IMR-90 (cell line): ENCODE measurements around the gene CD151. TPM values are rescaled to one million over a fixed set of nuclear protein-coding genes. Genes with fewer than 3 reads are reported as not detected.

ENCODE experiments used
- ATAC-seq: fragments of 200-7000 bp; cut with Tn5 transposase; 2 replicates; pipeline ENCODE4 v1.9.1; 2020; ENCODE audit warnings: low read depth, mild to moderate bottlenecking, moderate library complexity
- BruUV-seq: library from RNA; stranded (reverse); fragments of 400-500 nt; replicated peaks from 2 replicates; lab custom pipeline; 2021; lab: Mats Ljungman, UMichigan
- CTCF ChIA-PET: fragments of 300-600 bp; formaldehyde crosslinking; extraction: SDS; loops from one replicate; lab custom pipeline; 2021; ENCODE audit warnings: antibody characterized with exemption; lab: Yijun Ruan, JAX
- POLR2A ChIA-PET: fragments of 300-600 bp; sonication (Branson Sonifier 250); formaldehyde crosslinking; loops from one replicate; lab custom pipeline; 2022; ENCODE audit warnings: antibody characterized with exemption; ENCODE audit not compliant: unreplicated experiment; lab: Charles Lee
- DNase-seq: peaks from one replicate; pipeline ENCODE4 v3.0.0; 2013
- H2AFZ ChIP-seq: replicated peaks from 2 replicates; pipeline ENCODE3; 2013; ENCODE audit warnings: low read length, mild to moderate bottlenecking; ENCODE audit not compliant: poor library complexity
- H2AK5ac ChIP-seq: 2 replicates; pipeline ENCODE4 v1.6.1; 2013; ENCODE audit warnings: low read depth, low read length, inconsistent platforms
- H2AK9ac ChIP-seq: replicated peaks from 2 replicates; pipeline ENCODE3; 2013; ENCODE audit warnings: mild to moderate bottlenecking, low read depth, low read length, moderate library complexity; ENCODE audit not compliant: poor library complexity
- H2BK120ac ChIP-seq: 2 replicates; pipeline ENCODE4 v1.6.1; 2013; ENCODE audit warnings: low read depth, low read length, inconsistent platforms
- H2BK15ac ChIP-seq: 3 replicates; pipeline ENCODE4 v1.6.1; 2013; ENCODE audit warnings: low read depth, low read length, inconsistent platforms
- H2BK20ac ChIP-seq: 2 replicates; pipeline ENCODE4 v1.6.1; 2013; ENCODE audit warnings: low read depth, mild to moderate bottlenecking, inconsistent platforms, low read length, moderate library complexity
- H2BK5ac ChIP-seq: 2 replicates; pipeline ENCODE4 v1.6.1; 2013; ENCODE audit warnings: mild to moderate bottlenecking, low read depth, low read length, inconsistent platforms; ENCODE audit not compliant: poor library complexity, severe bottlenecking
- H3K14ac ChIP-seq: replicated peaks from 2 replicates; pipeline ENCODE4 v1.6.1; 2013; ENCODE audit warnings: low read depth, low read length, inconsistent platforms
- H3K18ac ChIP-seq: 2 replicates; pipeline ENCODE4 v1.6.1; 2013; ENCODE audit warnings: low read depth, low read length, control low read depth
- H3K23ac ChIP-seq: 2 replicates; pipeline ENCODE4 v1.6.1; 2013; ENCODE audit warnings: low read depth, low read length, inconsistent platforms
- H3K27ac ChIP-seq: 2 replicates; pipeline ENCODE4 v1.5.1; 2013; ENCODE audit warnings: mild to moderate bottlenecking, control low read depth, low read length; ENCODE audit not compliant: insufficient read depth
- H3K27me3 ChIP-seq: 2 replicates; pipeline ENCODE4 v1.6.1; 2013; ENCODE audit warnings: low read length; ENCODE audit not compliant: control insufficient read depth, insufficient read depth
- H3K36me3 ChIP-seq: 2 replicates; pipeline ENCODE4 v1.6.1; 2013; ENCODE audit warnings: low read length, mixed read lengths; ENCODE audit not compliant: control insufficient read depth, insufficient read depth
- H3K4ac ChIP-seq: 2 replicates; pipeline ENCODE4 v1.6.1; 2013; ENCODE audit warnings: low read depth, low read length, inconsistent platforms
- H3K4me1 ChIP-seq: 2 replicates; pipeline ENCODE4 v1.6.1; 2013; ENCODE audit warnings: low read length, mixed read lengths; ENCODE audit not compliant: control insufficient read depth, insufficient read depth
- H3K4me2 ChIP-seq: 2 replicates; pipeline ENCODE4 v1.6.1; 2013; ENCODE audit warnings: low read depth, mild to moderate bottlenecking, control low read depth, low read length, moderate library complexity
- H3K4me3 ChIP-seq: 2 replicates; pipeline ENCODE4 v1.5.1; 2013; ENCODE audit warnings: low read depth, mild to moderate bottlenecking, control low read depth, low read length, moderate library complexity; ENCODE audit not compliant: insufficient read depth
- H3K56ac ChIP-seq: 2 replicates; pipeline ENCODE4 v1.6.1; 2013; ENCODE audit warnings: low read length, inconsistent platforms; ENCODE audit not compliant: insufficient read depth; ENCODE audit errors: extremely low read depth
- H3K79me1 ChIP-seq, 2 experiments: 2 replicates each; pipeline ENCODE4 v1.6.1; 2013; ENCODE audit warnings: low read length in 2 of 2, inconsistent platforms in 1 of 2, low read depth in 1 of 2
- H3K9ac ChIP-seq: 2 replicates; pipeline ENCODE4 v1.6.1; 2013; ENCODE audit warnings: low read depth, low read length, control low read depth
- H3K9me1 ChIP-seq: 2 replicates; pipeline ENCODE4 v1.6.1; 2013; ENCODE audit warnings: low read length, inconsistent platforms; ENCODE audit not compliant: insufficient read depth
- H3K9me3 ChIP-seq: 2 replicates; pipeline ENCODE4 v1.6.1; 2013; ENCODE audit warnings: low read length; ENCODE audit not compliant: control insufficient read depth, insufficient read depth
- H4K20me1 ChIP-seq: 2 replicates; pipeline ENCODE4 v1.6.1; 2013; ENCODE audit warnings: low read length, inconsistent platforms; ENCODE audit not compliant: insufficient read depth
- H4K5ac ChIP-seq: 2 replicates; pipeline ENCODE4 v1.6.1; 2013; ENCODE audit warnings: mild to moderate bottlenecking, low read depth, low read length, control low read depth
- H4K8ac ChIP-seq, 2 experiments: 2 replicates each; pipeline ENCODE4 v1.6.1; 2013; ENCODE audit warnings: low read depth in 2 of 2, low read length in 2 of 2, control low read depth in 1 of 2, inconsistent platforms in 1 of 2
- H4K91ac ChIP-seq: 2 replicates; pipeline ENCODE4 v1.6.1; 2013; ENCODE audit warnings: low read depth, low read length, inconsistent platforms; ENCODE audit not compliant: insufficient read depth
- BHLHE40 ChIP-seq: fragments of 150-350 bp; IDR thresholded peaks from 2 replicates; pipeline ENCODE4 v1.6.1; 2016; ENCODE audit warnings: mild to moderate bottlenecking, low read depth, low read length
- CEBPB ChIP-seq: IDR thresholded peaks from 2 replicates; pipeline ENCODE4 v1.6.1; 2012; ENCODE audit warnings: low read depth, low read length, improper control_type of control experiment
- CHD1 ChIP-seq: IDR thresholded peaks from 2 replicates; pipeline ENCODE4 v1.6.1; 2012; ENCODE audit warnings: low read depth, low read length, improper control_type of control experiment
- FOS ChIP-seq: fragments of 150-350 bp; IDR thresholded peaks from 2 replicates; pipeline ENCODE4 v1.6.1; 2016; ENCODE audit warnings: low read depth, low read length
- MAFK ChIP-seq: IDR thresholded peaks from 2 replicates; pipeline ENCODE4 v1.6.1; 2012; ENCODE audit warnings: low read depth, low read length, improper control_type of control experiment
- MAZ ChIP-seq: IDR thresholded peaks from 2 replicates; pipeline ENCODE4 v1.6.1; 2012; ENCODE audit warnings: low read depth, mild to moderate bottlenecking, low read length, improper control_type of control experiment, moderate library complexity, borderline replicate concordance
- MXI1 ChIP-seq: IDR thresholded peaks from 2 replicates; pipeline ENCODE4 v1.6.1; 2012; ENCODE audit warnings: low read depth, mild to moderate bottlenecking, low read length, moderate library complexity, borderline replicate concordance
- NFE2L2 ChIP-seq: fragments of 150-350 bp; IDR thresholded peaks from 2 replicates; pipeline ENCODE4 v1.6.1; 2016; ENCODE audit warnings: low read depth, mild to moderate bottlenecking, low read length
- POLR2A ChIP-seq: IDR thresholded peaks from 2 replicates; pipeline ENCODE4 v1.6.1; 2012; ENCODE audit warnings: mild to moderate bottlenecking, low read depth, low read length
- RAD21 ChIP-seq: IDR thresholded peaks from 2 replicates; pipeline ENCODE4 v1.6.1; 2012; ENCODE audit warnings: low read length, improper control_type of control experiment
- RCOR1 ChIP-seq: IDR thresholded peaks from 2 replicates; pipeline ENCODE4 v1.6.1; 2012; ENCODE audit warnings: mild to moderate bottlenecking, low read length, improper control_type of control experiment; ENCODE audit not compliant: insufficient replicate concordance
- RFX5 ChIP-seq: IDR thresholded peaks from 2 replicates; pipeline ENCODE4 v1.8.0; 2012; ENCODE audit warnings: low read depth, mild to moderate bottlenecking, low read length, moderate library complexity
- SMC3 ChIP-seq: fragments of 150-350 bp; IDR thresholded peaks from 2 replicates; pipeline ENCODE4 v1.6.1; 2016; ENCODE audit warnings: low read depth, mild to moderate bottlenecking, antibody characterized with exemption, low read length, moderate library complexity
- WGBS, 2 experiments: methylation state at CpG; one replicate each; pipeline versions ENCODE4 v1.1.5 to v1.1.7; 2013; ENCODE audit warnings: missing lambda C conversion rate in 2 of 2; ENCODE audit not compliant: insufficient read length in 1 of 2; ENCODE audit errors: extremely low coverage in 2 of 2; 5-methylcytosine and 5-hydroxymethylcytosine counted together
- dilution Hi-C: fragments of 300-500 bp; cut with HindIII; formaldehyde crosslinking; loops from one replicate; pipeline ENCODE4 v1.14.3; 2018; ENCODE audit warnings: low sequenced_read_pairs; ENCODE audit not compliant: unreplicated experiment
- in situ Hi-C: fragments of 300-500 bp; cut with MboI; formaldehyde crosslinking; loops from 3 replicates; pipeline ENCODE4 v1.14.3; 2019; ENCODE audit warnings: low sequenced_read_pairs, inconsistent platforms, mixed read lengths
- intact Hi-C: fragments of 100-400 bp; cut with micrococcal nuclease; formaldehyde crosslinking; loops from 2 replicates; pipeline ENCODE4 v1.10.0; 2022
- polyA plus RNA-seq, 3 experiments: library from polyadenylated mRNA; depleted of rRNA; stranded (reverse); fragments of >200 nt; gene quantifications; 2 replicates each; pipeline ENCODE4 v1.2.3, GENCODE V29; 2012; ENCODE audit warnings: low replicate concordance in 1 of 3
- total RNA-seq: library from RNA; depleted of rRNA; stranded (reverse); fragments of >200 nt; gene quantifications from 2 replicates; pipeline ENCODE4 v1.2.3, GENCODE V29; 2012
- TF ChIP-seq, protein P1 (sequence below): conservative IDR thresholded peaks from 2 replicates; pipeline ENCODE4 v1.5.1; 2012; ENCODE audit warnings: mild to moderate bottlenecking, low read depth, low read length, improper control_type of control experiment
- TF ChIP-seq, protein P2 (sequence below): fragments of 150-350 bp; IDR thresholded peaks from 2 replicates; pipeline ENCODE4 v1.6.1; 2016; ENCODE audit warnings: low read depth, mild to moderate bottlenecking, low read length, moderate library complexity, borderline replicate concordance
- TF ChIP-seq, protein P3 (sequence below): fragments of 150-350 bp; IDR thresholded peaks from 2 replicates; pipeline ENCODE4 v1.6.1; 2017; ENCODE audit warnings: mild to moderate bottlenecking, antibody characterized with exemption, low read length, low read depth

Gene CD151
- total and polyA plus RNA-seq, 2 of the 4 experiments (the other 2 are of a cell fraction) = 1,150 to 1,267 TPM

DNA sequence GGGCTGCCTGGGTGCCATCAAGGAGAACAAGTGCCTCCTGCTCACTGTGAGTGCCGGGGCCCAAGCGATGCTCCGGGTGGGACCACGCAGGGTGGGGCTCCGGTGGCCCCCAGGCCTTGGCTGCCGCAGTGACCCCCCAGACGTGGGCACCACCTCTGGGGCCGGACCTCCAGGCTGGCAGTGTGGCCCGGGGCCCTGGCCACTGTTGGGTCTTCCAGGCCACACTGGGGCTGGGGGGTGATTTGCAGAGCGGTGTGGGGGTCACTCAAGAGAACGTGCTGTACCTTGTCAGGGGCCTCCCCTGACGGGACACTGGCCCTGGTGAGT, 29.9 kb downstream of the CD151 start:
- Histone ChIP-seq H3K18ac (no peak overlapping the region), H3K4me3 (no peak overlapping the region), H3K4me1 (peaks cover 12% of the 10 kb centered on the region), H3K79me1 (peaks cover 23 to 63% of the 10 kb centered on the region in 2 experiments; a peak in 3 of 4 replicates), H3K36me3 (peaks cover 35% of the 10 kb centered on the region; the same call in 1 of the 2 replicates), H2AK5ac (no peak overlapping the region), H2BK20ac (no peak overlapping the region), H3K9ac (no peak overlapping the region), H3K23ac (no peak overlapping the region), H3K14ac (no peak overlapping the region), H2AK9ac (peak overlapping the region; percentile 42), H3K9me1 (peaks cover 3% of the 10 kb centered on the region; the same call in 1 of the 2 replicates), H4K91ac (no peak overlapping the region), H2BK120ac (no peak overlapping the region), H4K8ac (no peak overlapping the region), H3K27me3 (no peaks in the 10 kb centered on the region), H2BK15ac (no peak overlapping the region), H3K56ac (no peak overlapping the region), H3K4ac (no peak overlapping the region), H3K27ac (no peak overlapping the region), H4K5ac (no peak overlapping the region), H2AFZ (peak overlapping the region; percentile 70), H3K9me3 (no peaks in the 10 kb centered on the region), H4K20me1 (peaks cover 60% of the 10 kb centered on the region), H2BK5ac (no peak overlapping the region), H3K4me2 (no peak overlapping the region)
- ATAC-seq (no peak), DNase-seq (no peak)
- in situ Hi-C loops = no loop called here
- 80% methylated on average over 6 of the region's 12 CpGs; no CpG with 5 or more reads in 1 of the 2 experiments for WGBS, 2 experiments
- intact Hi-C loops = no loop called here
- ChIA-PET POLR2A (no interaction called here), CTCF (no interaction called here)
- TF ChIP-seq, protein P1, sequence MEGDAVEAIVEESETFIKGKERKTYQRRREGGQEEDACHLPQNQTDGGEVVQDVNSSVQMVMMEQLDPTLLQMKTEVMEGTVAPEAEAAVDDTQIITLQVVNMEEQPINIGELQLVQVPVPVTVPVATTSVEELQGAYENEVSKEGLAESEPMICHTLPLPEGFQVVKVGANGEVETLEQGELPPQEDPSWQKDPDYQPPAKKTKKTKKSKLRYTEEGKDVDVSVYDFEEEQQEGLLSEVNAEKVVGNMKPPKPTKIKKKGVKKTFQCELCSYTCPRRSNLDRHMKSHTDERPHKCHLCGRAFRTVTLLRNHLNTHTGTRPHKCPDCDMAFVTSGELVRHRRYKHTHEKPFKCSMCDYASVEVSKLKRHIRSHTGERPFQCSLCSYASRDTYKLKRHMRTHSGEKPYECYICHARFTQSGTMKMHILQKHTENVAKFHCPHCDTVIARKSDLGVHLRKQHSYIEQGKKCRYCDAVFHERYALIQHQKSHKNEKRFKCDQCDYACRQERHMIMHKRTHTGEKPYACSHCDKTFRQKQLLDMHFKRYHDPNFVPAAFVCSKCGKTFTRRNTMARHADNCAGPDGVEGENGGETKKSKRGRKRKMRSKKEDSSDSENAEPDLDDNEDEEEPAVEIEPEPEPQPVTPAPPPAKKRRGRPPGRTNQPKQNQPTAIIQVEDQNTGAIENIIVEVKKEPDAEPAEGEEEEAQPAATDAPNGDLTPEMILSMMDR = no peak
- TF ChIP-seq NFE2L2 (no peak), SMC3 (no peak), MXI1 (no peak), CEBPB (no peak), FOS (no peak), RAD21 (no peak), RFX5 (no peak), BHLHE40 (no peak), POLR2A (no peak), MAZ (no peak), MAFK (no peak), RCOR1 (no peak), CHD1 (no peak)
- TF ChIP-seq, protein P2, sequence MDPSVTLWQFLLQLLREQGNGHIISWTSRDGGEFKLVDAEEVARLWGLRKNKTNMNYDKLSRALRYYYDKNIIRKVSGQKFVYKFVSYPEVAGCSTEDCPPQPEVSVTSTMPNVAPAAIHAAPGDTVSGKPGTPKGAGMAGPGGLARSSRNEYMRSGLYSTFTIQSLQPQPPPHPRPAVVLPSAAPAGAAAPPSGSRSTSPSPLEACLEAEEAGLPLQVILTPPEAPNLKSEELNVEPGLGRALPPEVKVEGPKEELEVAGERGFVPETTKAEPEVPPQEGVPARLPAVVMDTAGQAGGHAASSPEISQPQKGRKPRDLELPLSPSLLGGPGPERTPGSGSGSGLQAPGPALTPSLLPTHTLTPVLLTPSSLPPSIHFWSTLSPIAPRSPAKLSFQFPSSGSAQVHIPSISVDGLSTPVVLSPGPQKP = no peak
- TF ChIP-seq, protein P3, sequence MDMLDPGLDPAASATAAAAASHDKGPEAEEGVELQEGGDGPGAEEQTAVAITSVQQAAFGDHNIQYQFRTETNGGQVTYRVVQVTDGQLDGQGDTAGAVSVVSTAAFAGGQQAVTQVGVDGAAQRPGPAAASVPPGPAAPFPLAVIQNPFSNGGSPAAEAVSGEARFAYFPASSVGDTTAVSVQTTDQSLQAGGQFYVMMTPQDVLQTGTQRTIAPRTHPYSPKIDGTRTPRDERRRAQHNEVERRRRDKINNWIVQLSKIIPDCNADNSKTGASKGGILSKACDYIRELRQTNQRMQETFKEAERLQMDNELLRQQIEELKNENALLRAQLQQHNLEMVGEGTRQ = no peak
- no TSS peak for BruUV-seq
- dilution Hi-C loops = no loop called here
